Right forelimb (tissue), 1 donor: ENCODE data around the gene UBE2H.

Source experiments
- DNase-seq: peaks from one replicate; pipeline ENCODE4 v3.0.0-alpha.2; 2018

UBE2H gene

GRCh38 chr7:129784437-129784782 lies 168.3 kb downstream of the UBE2H start:
- DNase-seq: no peak

- no peak for DNase-seq
Observed at GRCh38 chr7:129783584-129783919, 169.2 kb downstream of the UBE2H start.

DNA sequence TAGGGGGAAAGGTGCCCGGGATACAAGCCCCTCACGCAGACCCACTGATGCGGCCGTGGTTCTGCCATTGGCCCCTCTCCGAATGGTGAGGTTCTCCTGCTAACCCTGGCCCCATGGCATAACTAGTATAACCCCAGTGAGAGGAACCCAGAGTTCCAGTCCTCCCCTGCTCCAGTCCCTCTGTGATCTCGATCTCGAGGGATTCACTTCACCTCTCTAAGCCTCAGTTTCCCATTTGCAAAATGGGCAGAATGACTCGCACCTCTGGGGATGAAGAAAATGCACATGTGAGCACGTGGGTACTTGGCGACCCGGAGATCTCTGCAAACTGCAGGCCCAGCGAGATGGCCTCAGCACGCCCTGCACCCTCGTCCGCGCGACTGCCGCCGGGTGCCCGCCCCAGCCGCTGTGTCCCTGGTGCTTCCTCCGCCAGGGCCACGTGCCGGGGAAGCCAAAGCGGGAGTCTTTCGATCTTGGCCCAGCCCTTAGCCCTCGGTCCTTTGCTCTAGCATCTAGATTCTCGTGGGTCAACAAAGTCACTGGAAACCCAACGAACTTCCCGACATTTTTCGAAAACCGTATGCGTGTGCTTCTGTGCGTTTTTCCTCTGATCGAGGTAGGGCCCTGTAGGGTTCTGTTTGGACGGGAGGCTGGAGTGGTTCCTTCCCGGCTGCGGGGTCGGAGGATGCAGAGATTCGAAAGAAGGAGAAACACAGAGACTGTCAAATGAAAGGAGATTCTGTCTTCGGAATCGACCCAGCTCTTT lies 169.8 kb downstream of the UBE2H start:
- no peak for DNase-seq

GRCh38 chr7:129781928-129782817 lies 170.6 kb downstream of the UBE2H start:
- DNase-seq: no peak

GRCh38 chr7:129780974-129781927 lies 171.5 kb downstream of the UBE2H start:
- no peak for DNase-seq
